ENCODE data around the gene CHST11.

GRCh38 chr12:104504146-104504545 lies 47.4 kb downstream of the CHST11 start:
- TF ChIP-seq, protein P1, sequence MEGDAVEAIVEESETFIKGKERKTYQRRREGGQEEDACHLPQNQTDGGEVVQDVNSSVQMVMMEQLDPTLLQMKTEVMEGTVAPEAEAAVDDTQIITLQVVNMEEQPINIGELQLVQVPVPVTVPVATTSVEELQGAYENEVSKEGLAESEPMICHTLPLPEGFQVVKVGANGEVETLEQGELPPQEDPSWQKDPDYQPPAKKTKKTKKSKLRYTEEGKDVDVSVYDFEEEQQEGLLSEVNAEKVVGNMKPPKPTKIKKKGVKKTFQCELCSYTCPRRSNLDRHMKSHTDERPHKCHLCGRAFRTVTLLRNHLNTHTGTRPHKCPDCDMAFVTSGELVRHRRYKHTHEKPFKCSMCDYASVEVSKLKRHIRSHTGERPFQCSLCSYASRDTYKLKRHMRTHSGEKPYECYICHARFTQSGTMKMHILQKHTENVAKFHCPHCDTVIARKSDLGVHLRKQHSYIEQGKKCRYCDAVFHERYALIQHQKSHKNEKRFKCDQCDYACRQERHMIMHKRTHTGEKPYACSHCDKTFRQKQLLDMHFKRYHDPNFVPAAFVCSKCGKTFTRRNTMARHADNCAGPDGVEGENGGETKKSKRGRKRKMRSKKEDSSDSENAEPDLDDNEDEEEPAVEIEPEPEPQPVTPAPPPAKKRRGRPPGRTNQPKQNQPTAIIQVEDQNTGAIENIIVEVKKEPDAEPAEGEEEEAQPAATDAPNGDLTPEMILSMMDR (IDR thresholded peaks at IDR 0.05), result no peak
- TF ChIP-seq EP300 (IDR thresholded peaks at IDR 0.05) (no peak), POLR2A (IDR thresholded peaks at IDR 0.05) (no peak), POLR2AphosphoS5 (IDR thresholded peaks at IDR 0.05) (no peak)

Measured in sigmoid colon (tissue), 4 donors.